Measurements from ENCODE around the gene HEMK1.

HEMK1 gene

DNA sequence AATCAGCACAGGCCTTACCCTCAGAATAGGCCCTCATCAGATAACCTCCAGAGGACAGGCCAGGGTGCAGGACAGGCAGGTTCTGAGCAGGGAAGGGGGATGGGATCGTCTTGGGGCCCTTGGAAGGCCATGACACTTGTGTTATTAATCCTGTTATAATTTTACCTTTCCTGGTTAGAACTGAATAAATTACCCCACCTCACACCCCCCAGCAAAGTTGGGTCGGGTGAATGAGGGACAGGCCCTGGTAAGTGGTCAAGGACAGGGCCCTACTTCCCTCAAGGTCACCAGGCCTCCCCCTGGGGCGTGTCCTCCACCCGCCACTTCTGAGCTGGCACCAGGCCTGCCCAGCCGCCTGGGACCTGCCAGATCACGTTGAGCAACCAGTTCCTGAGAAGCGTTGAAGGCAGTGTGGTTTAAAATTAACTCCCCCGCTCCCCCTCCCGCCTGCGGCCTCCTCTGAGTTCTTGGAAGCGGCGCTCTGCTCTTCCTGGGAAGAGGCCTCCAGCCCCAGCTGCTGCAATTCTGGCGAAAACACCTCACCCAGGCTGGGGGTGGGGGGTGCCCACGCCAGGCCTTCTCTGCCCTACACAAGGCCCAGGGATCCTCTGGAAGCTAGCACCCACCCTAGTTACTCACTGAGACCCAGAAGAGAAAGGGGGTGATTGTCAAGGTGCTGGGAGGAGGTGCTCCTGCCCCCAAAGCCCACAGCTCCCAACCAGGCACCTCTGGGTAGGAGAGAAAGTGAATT is 31.7 kb downstream of the HEMK1 start:
- peak; percentile 78 to 91 for DNase-seq (ENCODE audit: low read depth in 2 of 2)

DNA sequence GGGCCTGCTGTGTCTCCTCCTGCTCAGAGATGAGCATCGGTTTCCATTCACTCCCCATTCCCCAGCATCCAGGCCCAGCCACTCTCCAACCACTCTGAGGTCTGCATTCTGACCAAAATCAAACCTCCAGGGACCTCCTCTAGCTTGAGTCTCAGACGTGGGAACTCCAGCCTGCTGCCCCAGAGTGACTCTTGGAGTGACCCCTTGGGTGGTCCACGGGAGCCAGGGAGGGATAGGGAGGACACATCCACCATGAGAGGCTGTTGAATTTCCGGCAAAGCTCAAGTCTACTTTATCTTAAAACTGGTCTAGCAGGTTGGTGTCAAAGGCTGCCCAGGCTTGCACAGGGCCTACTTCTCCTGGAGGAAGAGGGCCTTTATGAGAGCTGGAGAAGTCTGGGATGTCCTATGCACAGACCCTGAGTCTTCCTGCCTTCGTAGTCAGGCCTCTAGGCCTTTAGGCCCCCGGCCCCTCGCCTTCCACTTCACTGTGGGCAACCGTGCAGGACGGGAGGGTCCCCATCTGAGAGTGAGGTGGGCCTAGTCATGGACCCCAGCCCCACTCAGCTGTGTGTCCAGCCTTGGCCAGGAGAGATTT is 33.4 kb downstream of the HEMK1 start:
- DNase-seq (ENCODE audit: low read depth in 2 of 2), result peak in 1 of 2 experiments; percentile 53

DNA sequence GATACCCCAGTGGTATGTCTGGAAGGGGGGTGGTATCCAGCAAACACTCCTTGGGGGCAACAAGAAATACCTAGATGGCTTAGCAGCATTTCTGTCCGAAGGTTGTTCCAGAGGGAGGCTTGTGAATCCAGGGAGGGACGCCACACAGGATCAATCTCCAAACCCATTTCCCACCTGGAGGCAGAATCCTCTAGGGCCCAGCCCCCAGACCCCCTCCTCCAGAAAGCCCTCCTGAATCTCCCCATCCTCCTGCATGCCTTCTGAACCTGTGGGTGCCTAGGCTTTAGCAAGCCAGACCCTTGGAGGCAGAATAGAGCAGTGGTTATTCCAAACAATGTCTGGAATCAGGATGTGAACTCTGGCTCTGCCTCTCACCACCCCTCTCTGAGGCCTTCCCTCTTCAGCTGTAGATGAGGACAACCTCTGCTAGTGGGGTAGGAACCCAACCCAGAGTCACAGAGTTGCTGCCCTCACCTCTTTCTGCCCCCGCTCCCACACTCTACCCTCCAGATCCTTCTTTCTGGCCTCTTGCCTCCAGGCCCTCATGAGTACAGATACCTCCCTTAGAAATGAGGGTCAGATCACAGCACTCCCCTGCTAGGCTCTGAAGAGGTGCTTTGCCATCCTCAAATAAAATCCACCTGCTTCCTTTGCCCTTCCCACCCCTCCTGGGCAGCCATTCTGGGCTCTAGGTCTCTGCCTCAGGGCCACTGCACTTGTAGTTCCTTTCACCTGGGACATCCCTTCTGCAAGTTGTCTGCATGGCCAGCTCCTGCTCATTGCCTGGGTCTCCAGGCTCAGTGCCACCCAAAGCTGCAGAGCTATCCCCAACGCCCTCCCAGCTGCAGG is 34.2 kb downstream of the HEMK1 start:
- DNase-seq (ENCODE audit: low read depth in 2 of 2), result no peak

DNA sequence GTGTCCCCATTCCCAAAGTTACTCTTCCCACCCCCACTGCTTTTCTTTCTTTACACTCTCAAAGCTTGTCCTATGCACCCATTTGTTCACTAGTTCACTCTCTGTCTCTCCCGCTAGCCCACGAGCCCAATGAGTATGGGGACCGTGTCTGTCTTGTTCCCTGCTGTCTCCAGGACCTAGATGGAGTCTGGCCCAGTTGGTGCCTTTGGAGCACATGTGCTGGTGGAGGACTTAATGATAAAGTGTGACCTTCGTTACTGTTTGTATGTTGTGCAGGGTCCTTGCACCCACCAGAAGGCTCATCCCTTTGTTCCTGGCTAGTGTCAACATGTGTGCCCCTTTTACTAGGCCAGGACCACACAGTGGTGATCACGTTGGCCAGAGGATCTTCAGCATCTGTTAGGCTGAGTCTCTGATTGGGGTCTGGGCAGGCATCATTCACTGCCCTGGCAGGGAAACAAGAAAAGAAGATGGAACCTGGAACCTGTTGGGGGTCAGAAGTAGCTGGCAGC is 34.8 kb downstream of the HEMK1 start:
- no peak for DNase-seq (ENCODE audit: low read depth in 2 of 2)

DNA sequence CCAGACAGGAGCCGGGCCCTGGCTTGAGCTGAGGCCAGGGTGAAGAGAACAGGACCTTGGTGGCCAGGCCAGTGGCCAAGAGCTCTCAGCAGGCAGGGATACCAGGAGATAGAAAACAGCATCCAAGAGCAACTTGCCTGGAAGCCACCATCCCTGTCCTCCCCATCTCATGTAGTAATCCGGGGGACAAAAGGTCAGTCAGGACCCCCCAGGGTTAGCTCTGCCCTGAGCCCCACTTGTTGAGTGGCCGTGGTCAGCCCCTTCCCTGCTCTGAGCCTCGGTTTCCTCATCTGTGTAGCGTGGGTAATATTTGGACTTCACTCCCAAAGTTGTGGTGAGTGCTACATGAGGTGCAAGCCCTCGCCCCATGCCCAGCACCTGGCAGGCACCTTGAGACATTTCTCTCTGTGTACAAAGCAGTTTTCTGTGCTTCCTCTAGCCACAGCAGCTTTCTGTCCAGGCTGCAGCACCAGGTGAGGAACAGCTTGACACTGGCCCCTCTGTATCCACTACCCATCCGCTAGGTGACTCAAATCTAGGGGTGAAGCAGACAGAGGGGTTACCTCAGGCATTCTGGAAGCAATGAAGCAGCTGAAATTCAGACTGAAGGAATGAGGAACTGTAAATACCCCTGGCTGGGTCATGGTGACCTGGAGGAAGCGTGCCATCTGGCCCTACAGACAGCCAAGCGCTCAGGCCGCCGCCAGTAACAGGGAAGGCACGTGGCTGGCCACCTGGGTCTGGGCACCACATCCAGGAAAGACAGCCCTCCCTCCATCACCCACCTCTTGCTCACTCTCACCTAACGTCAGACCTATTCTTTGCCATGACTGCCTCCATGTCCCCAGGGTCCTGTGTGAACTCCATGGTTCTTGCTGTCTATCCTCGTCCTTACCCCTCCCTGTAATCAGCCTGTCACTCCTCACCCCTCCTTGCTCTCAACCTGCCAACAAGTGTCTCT is 35.6 kb downstream of the HEMK1 start:
- no peak for DNase-seq (ENCODE audit: low read depth in 2 of 2)

DNA sequence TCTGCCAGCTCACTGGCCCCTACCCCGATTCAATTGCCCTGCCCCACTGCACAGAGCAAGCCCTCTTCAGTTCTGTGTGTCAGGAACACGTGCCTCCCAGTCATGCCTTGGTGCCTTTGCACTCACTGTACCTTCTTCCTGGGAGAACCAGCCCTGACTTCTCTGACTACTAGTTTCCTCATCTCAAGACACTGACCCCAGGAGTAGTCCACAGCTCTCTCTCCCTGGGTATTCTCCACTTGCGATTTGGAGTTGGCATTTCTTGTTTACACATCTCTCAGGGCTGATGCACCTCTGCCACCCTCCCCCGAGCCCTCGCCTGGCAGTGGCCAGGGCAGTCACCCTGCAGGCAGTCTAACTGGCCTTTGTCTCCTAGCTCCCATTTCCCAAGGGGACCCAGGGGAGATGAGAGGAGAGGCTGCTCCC is 36.6 kb downstream of the HEMK1 start:
- DNase-seq (ENCODE audit: low read depth in 2 of 2), result no peak

DNA sequence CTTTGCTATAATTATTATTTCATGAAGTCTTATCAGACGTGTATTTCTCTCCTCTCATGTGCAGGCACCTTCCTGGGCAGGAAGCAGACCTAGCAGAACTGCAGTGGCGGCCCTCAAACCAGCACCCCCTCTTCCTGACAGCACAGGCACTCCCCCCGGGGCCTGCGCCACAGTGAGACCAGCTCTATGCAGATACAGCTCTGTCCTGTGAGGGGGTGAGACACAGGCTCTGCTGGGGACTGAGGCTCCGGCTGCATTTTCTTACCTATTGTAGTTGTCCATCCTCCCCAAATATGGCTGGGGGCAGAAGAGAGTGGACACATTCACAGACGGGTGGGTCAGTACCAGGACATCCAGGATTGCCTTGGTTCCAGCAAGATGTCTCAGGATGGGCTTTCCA is 37.3 kb downstream of the HEMK1 start:
- DNase-seq (ENCODE audit: low read depth in 2 of 2), result no peak

DNA sequence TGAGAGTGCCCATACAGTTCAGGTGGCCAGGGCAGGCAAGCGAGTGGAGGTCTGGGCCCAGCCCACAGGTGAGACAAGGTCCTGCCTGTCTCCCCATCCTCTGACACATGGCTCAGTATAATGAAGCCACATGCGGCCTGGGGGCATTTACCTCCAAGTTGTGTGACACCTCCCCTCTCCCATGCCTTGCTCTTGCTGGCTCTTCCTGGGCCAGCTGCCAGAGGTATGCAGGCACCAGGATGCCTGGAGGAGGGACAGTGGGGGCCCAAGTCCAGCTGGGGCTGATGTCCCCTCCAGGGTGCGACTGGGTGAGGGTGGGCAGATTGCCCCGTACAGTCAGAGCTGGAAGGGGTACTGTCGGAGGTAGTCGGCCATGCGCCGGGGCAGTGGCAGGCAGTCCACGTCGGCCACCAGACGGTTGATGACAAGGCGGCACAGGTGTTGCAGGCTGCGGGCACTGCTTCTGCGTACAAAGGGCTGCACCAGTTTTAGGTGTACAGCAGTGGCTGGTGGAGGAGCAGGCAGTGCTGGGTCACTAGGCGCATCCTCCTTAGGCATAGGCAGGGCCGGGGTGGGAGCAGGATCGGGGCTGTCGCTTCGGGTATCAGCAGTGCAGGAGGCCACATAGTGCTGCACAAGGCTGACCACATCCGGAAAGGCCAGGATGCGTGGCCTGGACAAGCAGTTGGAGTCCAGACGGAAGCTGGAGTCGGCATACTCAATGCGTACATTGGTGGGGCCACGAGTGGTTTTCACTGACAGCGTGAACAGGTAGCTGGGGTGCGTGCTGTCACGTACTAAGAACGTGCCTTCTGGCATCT is 38.2 kb downstream of the HEMK1 start:
- no peak for DNase-seq (ENCODE audit: low read depth in 2 of 2)

DNA sequence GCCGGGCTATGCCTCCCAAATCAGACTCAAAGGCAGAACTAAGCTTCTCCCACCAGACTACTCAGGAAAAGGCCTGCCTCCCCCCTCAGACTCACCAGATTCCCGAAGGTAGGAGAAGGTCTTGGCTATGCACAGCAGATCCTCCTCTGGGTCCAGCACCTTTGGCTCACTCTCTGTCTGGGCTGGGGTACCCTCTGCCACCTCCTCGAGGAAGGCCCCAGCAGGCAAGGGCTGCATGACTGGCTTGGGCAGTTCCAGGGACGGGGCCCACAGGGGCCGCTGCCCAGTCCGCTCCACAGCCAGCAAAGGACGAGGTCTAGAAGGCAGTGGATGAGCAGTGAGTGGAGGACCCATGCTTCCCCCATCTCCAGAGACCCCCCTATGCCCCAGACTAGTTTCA is 39.0 kb downstream of the HEMK1 start:
- DNase-seq (ENCODE audit: low read depth in 2 of 2), result no peak

DNA sequence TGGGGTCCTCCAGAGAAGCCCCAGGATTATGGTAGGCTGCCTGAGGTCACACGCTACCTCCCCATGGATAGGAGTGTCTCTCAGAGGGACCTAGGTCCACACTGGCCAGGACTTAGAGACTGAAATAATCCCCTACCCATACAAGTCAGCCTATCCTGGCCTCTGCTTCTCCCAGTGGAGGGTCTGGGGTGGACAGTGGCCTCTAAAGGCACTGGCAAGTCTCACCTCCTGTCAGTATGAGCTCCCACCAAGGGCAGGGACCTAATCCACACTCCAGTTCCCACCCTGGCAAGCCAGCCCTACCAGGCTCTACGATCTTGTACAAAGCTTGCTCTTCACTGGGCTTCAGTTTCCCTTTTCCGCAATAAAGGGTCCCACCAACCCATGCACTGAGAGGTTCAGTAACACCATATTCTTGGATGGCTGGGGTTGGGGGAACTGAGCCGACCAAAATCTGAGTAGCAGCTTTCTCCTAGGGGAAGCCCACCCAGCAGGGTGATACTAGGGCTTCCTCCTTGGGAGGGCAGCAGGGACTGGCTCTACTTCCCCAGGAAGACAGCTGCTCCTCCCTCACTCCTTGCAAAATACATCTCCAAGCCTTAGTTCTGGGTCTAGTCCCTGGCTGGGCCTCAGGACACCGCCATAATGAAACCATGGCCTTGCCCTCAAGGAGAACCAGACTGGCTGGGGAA is 39.9 kb downstream of the HEMK1 start:
- no peak for DNase-seq (ENCODE audit: low read depth in 2 of 2)

DNA sequence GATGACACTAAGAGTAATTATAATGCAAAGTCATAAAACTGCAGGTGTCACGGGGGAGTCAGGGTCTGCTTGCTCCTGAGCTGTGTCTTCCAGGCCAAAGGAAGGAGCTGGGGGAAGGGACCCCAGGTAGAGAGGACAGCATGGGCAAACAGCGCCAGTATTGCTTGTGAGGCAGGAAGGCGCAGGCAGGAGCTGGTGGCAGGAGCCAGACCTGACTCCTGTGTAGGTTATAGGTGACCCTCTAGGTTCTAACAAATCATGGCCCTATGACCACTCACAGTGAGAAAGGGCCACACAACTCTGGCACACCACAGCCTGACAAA is 40.4 kb downstream of the HEMK1 start:
- no peak for DNase-seq (ENCODE audit: low read depth in 2 of 2)

DNA sequence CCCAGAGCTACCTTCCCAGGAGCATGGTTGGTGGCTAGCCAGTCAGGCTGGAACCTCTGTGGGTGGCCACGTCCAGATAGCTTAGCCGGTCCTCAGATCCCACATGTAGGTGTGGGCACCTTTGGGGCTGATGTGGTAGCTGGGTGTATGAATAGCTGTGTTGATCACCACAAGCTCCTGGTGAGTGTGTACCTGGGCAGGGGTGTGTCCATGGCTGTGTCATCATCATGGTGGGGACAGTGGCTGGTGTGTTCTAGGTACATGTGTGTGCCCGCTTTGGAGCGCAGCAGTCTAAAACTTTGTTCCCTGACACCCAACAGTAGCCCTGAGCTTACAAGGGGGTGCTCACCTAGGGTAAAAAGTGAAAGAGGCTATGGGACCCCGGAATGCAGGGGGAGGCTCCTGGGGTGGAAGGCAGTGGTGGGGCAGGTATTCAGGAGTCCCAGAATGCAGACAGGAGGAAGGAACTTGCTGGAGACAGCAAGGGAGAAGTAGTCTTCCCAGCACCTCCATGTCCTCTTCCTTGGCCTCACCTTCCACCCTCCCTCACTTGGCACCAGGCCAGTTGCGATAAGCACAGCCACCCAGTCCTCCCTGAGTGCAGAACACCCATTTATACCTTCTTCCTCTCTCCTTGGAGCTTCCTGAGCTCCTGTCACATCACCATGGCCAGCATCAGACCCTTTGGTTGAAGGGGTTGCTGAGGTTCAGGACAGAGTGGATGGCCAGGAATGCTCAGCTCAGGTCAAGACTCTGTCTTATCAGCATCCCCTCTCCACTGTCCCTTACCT is 41.1 kb downstream of the HEMK1 start:
- no peak for DNase-seq (ENCODE audit: low read depth in 2 of 2)

DNA sequence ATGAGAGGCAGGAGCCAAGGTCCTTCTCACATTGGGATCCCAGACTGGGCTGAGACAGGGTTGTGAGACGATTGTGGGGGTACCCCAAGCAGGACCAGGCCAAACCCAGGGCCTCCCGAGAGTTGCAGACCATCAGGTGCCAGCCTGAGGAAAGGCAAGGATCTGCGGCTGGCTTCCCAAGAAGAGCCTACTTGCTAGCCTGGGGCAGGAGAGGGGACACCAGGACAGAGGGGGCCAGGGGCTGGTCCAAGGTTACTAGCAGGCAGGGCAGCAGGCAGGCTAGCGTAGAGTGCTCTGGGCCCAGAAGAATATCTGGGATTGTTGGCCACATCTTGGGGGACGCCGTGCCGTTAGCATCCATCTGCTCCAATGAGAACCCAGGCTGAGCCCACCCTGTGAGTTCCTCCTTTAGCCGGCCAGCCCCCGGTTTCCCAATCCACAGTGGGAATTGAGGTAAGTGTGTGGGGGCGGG is 41.7 kb downstream of the HEMK1 start:
- no peak for DNase-seq (ENCODE audit: low read depth in 2 of 2)

DNA sequence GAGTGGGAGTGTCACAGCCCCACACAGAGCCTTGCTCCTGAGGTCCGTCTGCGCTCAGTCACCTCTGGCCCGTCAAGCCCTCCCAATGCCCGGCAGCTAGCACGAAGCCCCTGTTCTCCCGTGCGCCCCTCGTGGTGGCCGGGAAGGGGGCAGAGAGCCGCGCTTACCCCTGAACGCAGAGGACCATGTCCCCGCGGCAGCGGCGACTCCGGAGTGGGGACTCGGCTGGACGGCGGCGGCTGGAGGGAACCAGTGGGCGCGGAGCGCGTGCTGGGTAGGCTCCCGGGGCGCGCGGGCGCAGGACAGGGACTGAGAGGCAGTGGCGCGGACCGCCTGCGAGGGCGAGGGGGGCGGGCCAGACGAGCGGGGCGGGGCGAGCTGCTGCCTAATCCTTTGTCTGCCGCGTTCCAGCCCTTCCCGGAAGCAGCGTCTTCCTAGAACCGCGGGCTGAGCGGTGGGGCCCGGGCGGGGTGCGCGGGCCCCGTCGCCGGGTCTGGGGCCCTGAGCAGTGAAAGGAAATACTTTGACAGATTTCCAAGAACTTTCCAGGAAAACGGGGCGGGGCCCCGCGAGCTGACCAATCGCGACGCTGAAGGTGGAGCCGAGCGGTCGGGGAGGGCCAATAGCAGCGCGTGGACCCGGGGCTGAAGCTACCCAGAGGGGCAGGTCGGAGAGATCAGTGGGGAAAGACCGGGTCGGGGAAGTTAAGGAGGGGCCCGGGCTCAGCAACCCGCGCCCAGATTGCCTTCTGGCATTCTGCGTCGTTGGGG is 42.3 kb downstream of the HEMK1 start, which contains the start of gene CISH:
Gene CISH, minus strand, starts transcription at position 311 of the 770 bp plus-strand sequence. Its CDS starts 124 bp downstream, at position 187.
- peak; percentile 98 to 99 for DNase-seq (ENCODE audit: low read depth in 2 of 2)

DNA sequence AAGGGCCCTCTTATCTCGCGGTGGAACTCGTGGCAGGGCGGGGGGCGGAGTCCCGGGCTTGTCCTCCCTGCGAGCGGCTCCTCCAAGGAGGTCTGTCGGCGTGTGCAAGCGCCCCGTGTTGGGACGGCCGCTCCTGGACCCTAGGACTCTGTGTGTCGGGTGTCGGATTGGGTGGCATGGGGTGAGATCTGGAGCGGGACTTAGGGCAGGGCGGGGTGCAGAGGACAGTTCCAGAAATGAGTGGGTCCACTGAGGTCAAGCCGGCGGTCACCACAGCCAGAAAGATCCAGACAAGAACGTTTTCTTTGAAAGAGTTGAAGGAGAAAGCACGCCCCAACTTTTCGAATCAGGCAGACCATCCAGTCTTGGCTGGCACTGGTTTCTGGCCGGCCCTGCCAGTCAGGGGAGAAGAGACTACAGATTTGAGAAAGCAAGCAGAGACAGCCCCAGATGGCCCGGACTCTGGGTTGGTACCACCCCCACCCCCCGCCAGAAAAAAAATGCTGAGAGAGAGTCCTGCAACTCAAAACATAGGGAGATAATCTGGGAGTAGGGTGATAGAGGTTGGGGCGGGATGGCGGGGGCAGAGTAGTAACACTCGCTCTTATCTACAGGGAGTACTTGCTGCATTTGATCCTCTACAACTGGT is 43.0 kb downstream of the HEMK1 start:
- peak in 1 of 2 experiments; percentile 17 for DNase-seq (ENCODE audit: low read depth in 2 of 2)

DNA sequence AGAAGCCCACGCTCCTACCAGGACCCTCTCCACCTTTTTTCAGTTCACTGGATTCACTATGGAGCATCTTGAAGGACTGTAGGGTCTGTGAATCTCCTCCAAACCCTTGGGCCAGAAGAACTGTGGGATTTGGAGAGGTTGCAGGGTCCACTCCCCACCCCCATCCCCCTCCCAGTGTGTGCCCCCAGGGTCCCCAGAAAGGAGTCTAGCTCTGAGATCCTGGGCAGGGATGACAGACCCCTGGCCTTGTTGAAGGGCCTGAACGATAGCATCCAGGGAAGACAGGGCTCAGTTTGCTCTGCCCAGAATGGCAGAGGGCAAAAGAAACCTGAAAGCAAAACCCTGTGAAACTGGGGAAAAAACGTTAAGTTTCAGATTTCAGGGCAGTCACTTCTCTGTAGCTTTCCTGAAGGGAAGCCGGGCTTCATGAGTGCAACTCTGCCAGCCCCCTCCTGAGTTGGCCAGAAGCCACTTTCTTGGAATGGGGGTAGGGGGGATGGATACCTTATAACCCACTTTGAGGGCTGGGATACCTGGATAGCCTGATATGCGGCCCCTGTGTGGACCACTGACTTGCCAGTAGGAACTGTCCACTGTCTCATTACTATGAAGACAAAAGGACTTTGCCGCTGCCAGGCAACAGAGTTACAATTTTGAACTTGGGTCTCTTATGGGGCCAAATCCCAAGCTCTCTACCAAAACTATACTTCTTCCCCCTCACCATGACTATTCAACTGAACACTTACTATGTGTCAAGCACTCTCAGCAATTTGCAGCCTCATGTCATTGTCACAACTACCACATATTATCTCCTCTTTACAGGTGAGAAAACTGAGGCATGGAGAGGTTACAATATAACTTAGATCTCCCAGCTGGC is 43.9 kb downstream of the HEMK1 start:
- no peak for DNase-seq (ENCODE audit: low read depth in 2 of 2)

DNA sequence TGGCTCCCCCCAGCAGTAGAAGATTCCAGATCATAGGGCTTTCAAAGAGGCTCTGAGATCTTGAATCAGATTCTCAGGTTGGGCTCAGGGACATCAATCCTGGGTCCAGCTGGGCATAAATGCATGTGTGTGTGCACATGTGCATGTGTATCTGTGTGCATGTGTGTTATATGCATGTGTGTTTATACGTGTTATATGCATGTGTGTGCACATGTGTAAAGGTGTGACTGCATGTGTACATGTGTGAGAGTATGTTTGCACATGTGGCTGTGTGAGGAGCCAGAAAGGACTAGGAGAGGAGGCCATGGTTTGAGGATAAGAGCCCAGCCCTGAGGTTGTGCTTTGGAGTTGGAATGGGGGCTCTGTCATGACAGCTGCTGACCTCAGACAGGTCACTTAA is 45.9 kb downstream of the HEMK1 start:
- no peak for DNase-seq (ENCODE audit: low read depth in 2 of 2)

Data from stimulated activated CD4-positive, alpha-beta T cell treated with anti-CD3 and anti-CD28 coated beads, Interleukin-12 subunit alpha, Interleukin-12 subunit beta, amount 100 ng/mL, for 24 hours (primary cell).